ENCODE measurements around the gene RAP1GAP2.

DNA sequence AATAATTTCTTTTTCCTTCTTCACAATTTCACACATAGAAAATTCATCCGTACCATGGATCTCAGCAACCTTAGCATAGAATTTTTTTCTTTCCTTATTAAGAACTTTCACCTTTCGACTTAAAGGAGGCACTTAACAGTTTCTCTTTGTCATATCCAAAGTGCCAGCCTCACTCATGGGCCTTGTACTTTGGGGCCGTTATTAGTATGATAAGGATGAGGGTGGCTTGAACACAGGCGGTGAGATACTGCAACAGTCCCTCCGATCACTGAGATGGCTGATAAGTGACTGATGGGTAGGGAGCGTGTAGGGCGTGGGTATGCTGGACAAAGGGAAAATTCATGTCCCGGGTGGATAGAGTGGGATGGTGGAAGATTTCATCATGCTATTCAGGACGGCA lies 181.9 kb downstream of the RAP1GAP2 start:
- TF ChIP-seq, protein P1, sequence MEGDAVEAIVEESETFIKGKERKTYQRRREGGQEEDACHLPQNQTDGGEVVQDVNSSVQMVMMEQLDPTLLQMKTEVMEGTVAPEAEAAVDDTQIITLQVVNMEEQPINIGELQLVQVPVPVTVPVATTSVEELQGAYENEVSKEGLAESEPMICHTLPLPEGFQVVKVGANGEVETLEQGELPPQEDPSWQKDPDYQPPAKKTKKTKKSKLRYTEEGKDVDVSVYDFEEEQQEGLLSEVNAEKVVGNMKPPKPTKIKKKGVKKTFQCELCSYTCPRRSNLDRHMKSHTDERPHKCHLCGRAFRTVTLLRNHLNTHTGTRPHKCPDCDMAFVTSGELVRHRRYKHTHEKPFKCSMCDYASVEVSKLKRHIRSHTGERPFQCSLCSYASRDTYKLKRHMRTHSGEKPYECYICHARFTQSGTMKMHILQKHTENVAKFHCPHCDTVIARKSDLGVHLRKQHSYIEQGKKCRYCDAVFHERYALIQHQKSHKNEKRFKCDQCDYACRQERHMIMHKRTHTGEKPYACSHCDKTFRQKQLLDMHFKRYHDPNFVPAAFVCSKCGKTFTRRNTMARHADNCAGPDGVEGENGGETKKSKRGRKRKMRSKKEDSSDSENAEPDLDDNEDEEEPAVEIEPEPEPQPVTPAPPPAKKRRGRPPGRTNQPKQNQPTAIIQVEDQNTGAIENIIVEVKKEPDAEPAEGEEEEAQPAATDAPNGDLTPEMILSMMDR (IDR thresholded peaks at IDR 0.05; ENCODE audit: low read length), result no peak
- TF ChIP-seq EZH2 (optimal IDR thresholded peaks at IDR 0.05; ENCODE audit: low read depth, low read length) (no peak), EZH2phosphoT487 (IDR thresholded peaks at IDR 0.05; ENCODE audit: low read length) (no peak)

Measured in MM.1S (cell line).